Pulmonary artery endothelial cell (primary cell): ENCODE results near the gene STON2. TPM values are rescaled to one million over a fixed set of nuclear protein-coding genes. Genes with fewer than 3 reads are reported as not detected.
A peak's percentile ranks its signal among the peaks of the same experiment; 100 is the strongest.
"Not testable (repeated sequence)": the region's sequence is repeated elsewhere in the genome, so short reads cannot be mapped to it uniquely, and the experiment has no call there.

Experiments
- DNase-seq: peaks from one replicate; pipeline ENCODE4 v3.0.0-alpha.2; 2011; ENCODE audit warnings: low read depth, low spot score
- total RNA-seq: library from RNA; depleted of rRNA; stranded (reverse); fragments of >200 nt; gene quantifications from 2 replicates; pipeline ENCODE4 v1.2.3, GENCODE V29; 2014

The STON2 gene
- total RNA-seq, 1 donor from 2014 or later = 0.13 TPM

DNA sequence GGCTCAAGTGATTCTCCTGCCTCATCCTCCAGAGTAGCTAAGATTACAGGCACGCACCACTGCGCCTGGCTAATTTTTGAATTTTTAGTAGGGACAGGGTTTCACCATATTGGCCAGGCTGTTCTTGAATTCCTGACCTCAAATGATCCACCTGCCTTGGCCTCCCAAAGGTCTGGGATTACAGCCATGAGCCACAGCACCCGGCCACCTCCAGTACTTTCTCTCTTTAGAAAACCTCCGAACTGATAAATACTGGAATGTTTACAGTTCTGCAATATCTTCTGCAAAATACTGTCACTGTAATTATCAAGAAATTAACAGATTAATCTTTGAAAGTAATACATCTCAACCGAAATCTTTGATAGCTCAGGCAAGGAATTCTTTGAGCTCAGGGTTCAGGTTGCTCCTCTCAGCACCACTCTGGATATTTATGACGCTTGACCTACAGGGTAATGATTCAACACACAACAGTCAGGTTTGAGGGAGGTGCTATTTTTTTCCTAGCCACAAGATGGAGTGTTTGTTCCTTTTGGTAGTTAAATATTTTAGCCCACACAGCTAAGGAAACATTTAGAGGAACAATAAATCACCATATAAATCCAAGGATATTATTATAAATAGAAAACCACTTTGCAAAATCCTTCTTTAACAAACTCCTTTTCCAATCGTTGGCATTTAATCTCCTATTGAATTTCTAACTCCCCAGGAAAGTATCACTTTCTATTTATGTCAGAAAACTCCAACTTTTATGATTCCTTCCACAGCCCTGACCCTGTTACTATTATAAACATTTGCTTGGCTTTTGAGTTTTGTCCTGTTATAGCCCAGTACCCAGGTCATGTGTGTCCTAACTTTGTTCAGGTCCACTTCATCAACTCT, 130.8 kb downstream of the STON2 start:
- DNase-seq = peak; percentile 13

DNA sequence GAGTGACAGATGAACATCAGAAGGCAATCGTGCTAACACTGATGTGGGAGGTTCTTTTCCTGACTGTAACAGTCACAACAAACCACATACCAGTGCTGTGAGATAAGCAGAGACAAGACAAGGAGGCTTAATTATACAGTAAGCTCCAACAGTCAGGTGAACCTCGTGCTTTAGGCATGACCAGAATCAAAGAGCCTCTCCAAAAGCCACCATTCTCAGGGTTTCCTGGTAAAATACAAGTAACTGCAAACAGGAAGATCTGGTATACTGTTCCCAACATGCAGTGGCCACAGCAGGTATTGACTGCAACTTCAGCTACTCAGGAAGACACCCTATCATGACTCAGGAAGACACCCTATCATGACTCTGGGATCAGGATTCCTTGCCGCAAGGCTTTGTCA, 132.1 kb downstream of the STON2 start:
- no peak for DNase-seq

DNA sequence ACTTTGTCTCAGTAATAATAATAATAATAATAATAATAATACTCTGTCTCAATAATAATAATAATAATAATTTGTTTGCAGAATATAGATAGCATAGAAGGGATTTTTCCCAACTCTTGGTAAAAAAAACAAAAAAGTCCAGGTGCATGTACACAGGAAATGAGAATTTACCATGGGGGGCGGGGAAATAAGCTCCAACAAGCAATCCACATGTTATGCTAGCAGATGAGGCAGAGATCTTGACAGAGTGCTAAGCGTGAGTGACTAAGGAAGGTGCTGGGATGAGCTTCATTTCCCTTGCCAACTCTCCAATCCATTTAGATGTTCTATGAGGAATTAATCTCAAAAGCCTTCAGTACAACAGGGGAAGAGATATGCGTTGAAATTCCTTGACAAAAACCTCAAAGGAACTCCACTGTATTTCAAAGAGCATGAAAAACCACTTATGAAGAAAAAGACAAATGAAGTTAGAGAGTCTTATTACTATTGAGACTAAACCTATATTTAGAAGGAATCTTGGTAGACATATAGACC, 134.4 kb downstream of the STON2 start:
- DNase-seq = no peak

DNA sequence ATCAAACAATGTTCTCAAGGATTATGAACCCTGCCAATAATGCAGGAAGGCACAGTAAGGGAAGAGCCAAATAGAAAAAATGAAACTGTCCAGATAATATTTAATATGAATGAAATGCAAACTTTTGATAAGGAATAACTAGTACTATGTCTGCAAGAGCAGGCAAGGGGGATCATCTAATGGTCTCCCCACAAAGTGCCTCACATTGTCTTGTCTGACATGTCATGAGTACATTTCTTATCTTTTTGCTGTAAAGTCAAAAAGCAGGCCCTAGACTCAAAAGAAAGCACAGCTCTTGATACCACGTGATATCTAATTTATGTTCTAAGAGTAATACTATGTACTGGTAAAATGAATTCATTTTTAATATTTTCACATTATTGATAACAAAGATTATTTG, 135.5 kb downstream of the STON2 start:
- no peak for DNase-seq

DNA sequence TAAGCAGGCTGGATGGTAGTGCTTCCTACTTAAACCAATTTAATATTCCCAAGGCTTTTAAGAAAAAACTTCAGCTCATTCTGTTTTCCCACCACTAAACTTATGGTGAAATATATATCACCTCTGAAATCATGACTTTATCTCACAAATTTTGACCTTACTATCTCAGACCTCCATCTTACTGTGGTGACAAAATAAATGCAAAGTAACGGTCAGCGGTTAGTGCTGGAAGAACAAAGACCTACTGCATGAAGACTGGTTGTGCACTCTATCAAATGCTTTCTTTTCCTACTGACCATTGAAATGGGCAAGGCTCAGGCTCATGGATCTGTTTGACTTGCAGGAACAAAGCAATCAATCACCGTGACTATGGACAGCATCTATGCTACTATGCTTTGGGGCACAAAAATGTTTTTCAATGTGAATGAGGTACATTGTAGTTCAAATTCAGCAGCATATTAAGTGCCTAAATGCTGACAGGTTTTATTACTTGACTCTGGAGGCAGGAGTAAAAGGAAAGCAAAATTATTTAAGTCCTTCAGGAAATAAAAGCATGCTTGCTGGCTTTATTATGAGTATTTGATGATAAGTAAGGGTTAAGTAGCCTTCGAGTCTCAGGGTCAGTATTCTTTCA, 136.2 kb downstream of the STON2 start:
- no peak for DNase-seq

DNA sequence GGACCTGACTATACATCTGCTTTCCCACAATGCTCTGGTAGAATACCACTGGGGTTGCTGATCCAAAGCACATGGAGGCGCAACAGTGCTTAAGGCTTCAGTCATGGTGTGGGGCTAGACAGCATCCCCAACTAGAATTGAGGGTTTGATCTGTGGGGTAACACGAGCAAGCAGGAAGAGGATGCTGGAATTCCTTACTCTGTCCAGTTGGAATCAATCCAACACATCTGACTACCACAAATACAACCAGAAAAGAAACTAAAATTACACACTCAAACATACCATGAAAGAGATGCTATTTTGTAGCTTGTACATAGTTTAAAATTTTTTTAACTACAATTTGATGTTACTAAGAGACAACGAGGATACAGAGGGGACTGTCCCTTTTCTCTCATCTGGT, 138.9 kb downstream of the STON2 start:
- DNase-seq = no peak

DNA sequence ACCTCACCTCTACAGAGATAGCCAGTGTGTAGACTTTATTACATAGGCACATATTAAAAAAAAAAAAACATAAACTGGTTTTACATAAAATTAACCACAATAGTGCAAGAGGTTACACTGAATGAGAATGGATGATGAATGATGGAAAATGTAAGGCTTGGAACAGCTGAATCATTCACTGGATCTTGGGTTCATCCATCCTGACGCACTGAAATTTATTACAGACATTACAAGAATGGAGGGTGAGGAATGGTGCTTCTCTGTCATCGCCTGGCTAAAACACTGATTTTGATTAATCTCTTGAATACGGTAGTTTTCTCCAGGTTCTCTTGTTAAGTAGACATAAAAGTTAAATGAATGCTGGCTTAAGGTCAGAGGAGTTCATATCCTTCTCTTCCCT, 139.4 kb downstream of the STON2 start:
- no peak for DNase-seq

DNA sequence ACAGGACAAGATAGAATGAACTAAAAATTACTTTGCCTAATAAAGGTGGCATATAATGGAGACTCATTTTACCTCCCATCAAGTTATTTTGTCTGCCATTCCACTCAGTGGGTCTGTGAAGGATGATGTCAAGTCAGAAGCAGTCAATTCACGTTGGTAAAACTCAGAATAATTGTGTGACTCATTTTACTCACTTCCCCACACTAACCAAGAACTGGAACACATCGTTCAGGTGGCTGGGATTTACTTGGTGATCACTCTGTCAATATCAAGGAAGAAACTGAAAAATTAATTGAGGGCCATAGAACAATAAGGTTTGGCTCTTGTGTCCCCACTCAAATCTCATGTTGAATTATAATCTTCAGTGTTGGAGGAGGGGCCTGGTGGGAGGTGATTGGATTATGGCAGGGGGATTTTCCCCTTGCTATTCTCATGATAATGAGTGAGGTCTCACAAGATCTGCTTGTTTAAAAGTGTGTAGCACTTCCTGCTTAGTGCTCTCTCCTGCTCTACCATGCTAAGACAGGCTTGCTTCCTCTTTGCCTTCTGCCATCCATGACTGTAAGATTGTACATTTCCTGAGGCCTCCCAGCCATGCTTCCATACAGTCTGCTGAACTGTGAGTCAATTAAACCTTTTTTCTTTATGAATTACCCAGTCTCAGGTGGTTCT, 143.7 kb downstream of the STON2 start:
- DNase-seq = no peak

DNA sequence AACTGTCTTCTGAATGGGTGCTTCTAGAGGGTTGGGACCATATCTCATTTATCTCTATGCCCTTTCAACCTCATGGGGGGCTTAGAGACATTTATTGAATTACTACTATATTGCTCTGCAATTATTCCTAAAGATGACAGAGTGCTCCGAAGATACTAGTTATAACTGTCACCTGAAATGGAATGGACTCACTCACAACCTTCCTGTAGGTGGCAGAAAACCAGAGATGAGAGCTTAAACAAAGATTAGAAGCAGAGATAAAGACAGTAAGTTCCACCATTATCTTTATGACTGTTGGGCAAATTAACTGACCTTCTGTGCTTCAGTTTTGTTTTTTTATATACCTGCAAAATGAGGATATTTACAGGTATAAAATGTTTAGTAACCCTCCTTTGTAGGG, 147.8 kb downstream of the STON2 start:
- no peak for DNase-seq

DNA sequence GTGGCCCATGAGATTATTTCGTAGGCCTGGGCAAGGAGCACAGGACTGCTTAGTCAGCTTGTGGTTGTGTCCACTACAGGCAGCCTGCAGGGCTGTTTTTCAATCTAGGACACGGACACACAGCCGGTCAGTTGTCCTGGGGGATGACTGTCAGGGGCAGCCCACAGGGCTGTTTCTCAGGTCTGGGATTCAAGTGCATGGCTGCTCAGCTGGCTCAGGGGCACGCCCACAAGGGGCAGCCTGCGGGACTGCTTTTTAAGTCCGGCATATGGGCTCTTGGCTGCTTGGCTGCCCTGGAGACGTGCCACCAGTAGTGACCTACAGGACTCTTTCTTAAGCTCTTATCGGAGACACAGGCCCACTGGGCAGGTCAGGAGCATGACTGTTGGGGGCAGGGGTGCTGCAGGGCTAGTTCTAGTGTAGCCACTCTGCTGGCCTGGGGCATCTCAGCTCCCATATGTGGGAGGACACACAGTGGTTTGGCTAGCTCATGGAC, 152.8 kb downstream of the STON2 start:
- DNase-seq = no peak

DNA sequence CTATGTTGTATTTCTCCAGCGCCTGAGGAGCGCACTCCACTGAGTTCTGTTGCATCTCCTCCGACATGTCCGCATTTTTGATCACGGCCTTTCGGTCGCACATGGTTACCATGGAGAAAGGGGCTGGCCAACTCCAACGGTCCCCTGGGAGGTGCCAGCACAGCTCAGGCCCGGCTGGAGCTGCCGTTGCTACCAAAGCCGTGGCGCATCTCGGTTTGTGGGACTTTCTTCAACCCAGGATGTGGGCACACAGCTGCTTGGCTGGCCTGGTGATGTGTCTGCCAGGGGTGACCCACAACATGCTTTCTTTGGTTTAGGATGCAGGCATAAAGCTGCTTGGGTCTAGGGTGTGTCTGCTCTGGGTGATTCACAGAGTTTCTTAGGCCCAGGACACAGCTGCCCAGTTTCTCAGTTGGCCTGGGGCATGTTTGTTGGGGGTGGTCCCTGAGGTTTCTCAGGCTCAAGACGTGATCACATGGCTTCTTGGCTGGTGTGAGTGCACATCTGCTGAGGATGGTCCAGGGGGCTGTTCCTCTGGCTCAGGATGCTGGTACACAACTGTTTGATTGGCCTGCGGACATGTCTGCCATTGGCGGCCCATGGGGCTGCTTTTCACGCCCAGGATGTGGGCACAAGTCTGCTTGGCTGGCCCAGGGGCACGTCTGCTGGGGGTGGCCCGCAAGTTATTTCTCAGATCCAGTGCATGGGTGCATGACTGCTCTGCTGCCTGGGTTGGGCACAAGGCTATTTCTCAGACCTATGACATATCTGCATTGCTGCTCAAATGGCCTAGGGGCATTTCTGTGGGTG, 153.5 kb downstream of the STON2 start:
- no peak for DNase-seq

DNA sequence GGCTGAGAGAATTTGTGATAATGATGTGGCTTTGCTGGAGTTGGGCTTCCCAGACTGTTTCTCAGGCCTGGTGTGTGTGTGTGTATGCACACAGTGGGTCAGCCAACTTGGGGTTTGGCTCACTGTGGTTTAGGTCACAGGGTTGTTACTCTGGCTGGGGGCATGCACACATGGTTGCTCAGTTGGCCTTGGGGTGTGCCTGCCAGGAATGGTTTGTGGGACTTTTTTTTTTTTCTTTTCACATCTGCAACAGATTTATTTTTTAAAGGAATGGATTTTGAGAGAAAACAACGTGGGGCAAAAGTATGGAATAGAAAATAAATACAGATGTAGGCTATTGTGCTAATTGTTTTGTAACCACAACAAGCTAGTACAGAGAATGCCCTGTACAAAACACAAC, 154.4 kb downstream of the STON2 start:
- no peak for DNase-seq

DNA sequence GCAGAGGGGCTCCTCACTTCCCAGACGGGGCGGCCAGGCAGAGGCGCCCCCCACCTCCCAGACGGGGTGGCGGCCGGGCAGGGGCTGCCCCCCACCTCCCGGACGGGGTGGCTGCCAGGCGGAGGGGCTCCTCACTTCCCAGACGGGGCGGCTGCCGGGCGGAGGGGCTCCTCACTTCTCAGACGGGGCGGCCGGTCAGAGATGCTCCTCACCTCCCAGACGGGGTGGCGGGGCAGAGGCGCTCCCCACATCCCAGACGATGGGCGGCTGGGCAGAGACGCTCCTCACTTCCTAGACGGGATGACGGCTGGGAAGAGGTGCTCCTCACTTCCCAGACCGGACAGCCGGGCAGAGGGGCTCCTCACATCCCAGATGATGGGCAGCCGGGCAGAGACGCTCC, 155.7 kb downstream of the STON2 start:
- not testable (repeated sequence) for DNase-seq

DNA sequence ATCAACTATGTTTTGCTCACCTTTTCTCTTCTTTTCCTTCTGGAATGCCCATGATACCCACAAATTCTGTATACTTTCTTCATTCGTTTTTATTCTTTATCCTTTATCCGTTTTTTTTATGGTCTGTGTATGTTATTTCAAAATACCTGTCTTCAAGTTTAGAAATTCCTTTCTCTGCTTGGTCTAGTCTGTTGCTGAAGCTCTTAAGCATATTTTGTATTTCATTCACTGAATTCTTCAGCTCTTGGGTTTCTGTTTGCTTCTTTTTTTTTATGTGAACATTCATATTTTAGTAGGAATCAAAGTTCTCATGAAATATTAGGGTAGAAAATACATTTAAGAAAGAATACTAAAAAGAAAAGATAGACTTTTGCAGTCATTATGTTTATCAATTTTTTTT, 156.6 kb downstream of the STON2 start:
- no peak for DNase-seq

DNA sequence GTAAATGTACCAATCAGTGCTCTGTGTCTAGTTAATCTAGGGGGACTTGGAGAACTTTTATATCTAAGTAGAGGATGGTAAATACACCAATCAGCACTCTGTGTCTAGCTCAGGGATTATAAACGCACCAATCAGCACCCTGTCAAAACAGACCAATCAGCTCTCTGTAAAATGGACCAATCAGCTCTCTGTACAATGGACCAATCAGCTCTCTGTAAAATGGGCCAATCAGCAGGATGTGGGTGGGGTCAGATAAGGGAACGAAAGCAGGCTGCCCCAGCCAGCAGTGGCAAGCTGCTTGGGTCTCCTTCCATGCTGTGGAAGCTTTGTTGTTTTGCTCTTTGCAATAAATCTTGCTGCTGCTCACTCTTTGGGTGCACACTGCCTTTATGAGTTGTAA, 163.3 kb downstream of the STON2 start:
- not testable (repeated sequence) for DNase-seq

DNA sequence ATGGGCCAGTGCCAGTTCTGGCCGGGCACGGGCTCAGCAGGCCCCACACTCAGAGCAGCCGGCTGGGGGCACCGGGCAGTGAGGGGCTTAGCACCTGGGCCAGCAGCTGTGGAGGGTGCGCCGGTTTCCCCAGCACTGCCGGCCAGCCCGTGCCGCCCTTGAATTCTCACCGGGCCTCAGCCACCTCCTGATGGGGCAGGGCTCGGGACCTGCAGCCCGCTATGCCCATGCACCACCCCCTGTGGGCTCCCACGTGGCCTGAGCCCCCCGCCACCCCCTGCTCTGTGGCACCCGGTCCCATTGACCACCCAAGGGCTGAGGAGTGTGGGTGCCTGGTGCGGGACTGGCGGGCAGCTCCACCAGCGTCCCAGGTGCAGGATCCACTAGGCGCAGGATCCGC, 164.0 kb downstream of the STON2 start:
- no peak for DNase-seq

DNA sequence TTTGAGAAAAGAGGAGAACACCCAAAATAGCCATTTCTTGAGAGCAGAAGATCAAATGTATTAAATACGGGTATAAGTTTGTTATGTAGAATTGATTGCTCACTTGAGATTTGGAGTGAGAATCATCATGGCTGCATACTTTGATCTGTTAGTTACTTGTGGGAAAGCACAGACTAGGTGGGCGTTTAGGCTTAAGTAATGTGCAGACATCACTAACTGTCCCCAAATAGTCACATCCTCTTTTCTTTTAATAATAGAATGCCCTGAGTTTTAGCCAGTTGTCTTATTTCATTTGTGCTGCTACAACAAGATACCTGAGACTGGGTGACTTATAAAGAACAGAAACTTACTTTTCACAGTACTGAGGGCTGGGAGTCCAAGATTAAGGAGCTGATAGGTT, 165.0 kb downstream of the STON2 start:
- no peak for DNase-seq

DNA sequence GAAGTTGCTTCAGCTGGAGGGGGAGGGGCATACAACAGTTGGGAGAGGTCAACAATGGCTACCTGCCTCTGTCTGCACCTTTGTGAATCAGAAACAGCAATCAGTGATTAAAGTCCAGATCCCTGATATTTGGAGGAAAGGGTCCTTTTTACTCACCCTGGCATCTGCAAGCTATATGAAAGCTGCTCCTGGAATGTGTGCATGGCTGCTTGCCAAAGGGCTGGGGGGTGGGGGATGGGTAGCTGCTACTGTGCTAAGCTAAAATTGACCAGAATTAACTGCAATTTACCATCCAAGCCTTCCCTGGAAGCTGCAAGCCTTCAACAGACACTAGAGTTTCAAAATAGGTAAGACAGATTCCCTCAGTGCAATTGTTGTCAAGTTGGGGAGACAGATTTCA, 165.8 kb downstream of the STON2 start:
- DNase-seq = no peak

DNA sequence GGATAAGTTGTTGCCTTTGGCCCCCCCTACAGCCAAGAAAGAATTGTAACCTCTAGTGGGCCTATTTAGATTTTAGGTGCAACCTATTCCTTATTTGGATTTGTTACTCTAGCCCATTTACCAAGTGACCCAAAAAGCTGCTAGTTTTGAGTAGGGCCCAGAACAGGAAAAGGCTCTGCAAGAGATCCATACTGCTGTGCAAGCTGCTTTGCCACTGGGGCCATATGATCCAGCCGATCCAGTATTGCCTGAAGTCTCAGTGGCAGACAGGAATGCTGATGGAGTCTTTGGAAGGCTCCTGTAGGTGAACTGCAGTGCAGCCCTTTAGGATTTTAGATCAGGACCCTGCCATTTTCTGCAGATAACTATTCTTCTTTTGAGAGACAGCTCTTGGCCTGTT, 166.5 kb downstream of the STON2 start:
- no peak for DNase-seq

DNA sequence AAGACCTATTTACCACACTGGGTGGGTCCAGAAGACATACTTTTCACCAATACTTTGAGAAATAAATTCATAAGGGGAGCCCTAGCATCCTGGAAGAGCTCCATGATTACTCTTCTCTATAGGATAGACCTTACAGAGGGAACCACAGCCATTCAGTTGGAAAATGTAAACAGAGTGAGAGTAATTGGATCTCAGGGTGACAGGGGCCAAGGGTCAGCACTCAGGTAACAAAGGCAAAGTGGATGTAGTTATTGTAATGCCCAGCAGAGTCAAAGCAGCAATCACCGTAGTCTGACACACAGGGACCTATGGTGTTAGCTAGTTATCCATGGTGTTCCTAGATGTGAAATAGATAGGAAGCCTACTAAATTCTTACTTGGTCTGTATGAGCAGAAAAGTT, 168.6 kb downstream of the STON2 start:
- DNase-seq = no peak

DNA sequence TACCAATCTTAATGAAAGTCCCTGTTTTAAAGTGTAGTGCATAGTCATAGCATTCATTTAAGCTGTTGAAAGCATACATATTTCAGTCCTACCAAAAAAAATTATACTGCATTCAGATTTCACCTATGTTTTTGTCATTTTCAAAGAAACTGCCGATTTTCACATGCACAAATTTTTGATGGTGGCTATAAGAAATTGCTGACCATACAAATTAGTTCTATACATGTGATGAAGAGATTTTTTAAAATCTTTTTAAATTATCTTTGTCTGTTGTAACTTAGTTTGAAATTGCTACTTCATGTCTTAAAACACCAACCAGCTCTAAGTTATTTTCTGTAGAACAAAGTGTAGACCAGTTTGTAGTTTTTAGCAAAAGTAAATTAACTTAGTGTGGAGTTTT, 175.9 kb downstream of the STON2 start:
- DNase-seq = no peak
